GM19238 (cell line): Measurements from ENCODE around the gene DAPK1.
"Not testable (repeated sequence)": the region's sequence is repeated elsewhere in the genome, so short reads cannot be mapped to it uniquely, and the experiment has no call there.

ENCODE experiments used
- DNase-seq: peaks from one replicate; pipeline ENCODE4 v3.0.0; 2011; ENCODE audit warnings: low spot score; ENCODE audit not compliant: insufficient read length

The DAPK1 gene

GRCh38 chr9:87542141-87542540 is 44.5 kb downstream of the DAPK1 start:
- DNase-seq = no peak

- DNase-seq = no peak
Measured at GRCh38 chr9:87543251-87543650, 45.6 kb downstream of the DAPK1 start.

GRCh38 chr9:87545858-87546257 is 48.2 kb downstream of the DAPK1 start:
- DNase-seq = no peak

GRCh38 chr9:87546704-87547103 is 49.0 kb downstream of the DAPK1 start:
- no peak for DNase-seq

- DNase-seq = no peak
Measured at GRCh38 chr9:87547671-87548081, 50.0 kb downstream of the DAPK1 start.

GRCh38 chr9:87548159-87548558 is 50.5 kb downstream of the DAPK1 start:
- DNase-seq = no peak

DNA sequence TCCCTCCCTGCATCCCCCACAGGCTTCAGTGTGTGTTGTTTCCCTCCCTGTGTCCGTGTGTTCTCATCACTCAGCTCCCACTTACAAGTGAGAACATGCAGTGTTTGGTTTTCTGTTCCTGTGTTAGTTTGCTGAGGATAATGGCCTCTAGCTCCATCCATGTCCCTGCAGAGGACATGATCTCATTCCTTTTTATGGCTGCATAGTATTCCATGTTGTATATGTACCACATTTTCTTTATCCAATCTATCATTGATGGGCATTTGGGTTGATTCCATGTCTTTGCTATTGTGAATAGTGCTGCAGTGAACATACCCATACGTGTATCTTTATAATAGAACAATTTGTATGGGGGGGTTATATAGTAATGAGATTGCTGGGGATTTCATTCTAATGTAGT is 51.4 kb downstream of the DAPK1 start:
- DNase-seq = not testable (repeated sequence)

DNA sequence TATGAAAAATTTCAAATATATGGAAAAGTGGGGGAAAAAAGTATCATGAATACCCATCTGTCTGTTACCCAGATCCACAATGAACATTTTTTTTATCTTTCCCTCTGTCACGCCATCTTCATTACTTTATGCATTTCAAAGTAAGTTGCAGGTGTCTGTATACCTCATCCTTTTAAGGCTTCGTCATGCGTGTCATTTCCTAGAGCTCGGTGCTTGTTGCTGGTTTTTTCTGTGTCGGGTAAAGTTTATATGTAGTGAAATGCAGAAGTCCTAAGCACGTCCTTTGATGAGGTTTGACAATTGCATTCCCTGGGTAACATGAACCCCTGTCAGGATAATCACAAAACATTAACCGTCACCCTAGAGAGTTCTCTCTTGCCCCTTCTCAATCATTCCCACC is 52.1 kb downstream of the DAPK1 start:
- DNase-seq = no peak

DNA sequence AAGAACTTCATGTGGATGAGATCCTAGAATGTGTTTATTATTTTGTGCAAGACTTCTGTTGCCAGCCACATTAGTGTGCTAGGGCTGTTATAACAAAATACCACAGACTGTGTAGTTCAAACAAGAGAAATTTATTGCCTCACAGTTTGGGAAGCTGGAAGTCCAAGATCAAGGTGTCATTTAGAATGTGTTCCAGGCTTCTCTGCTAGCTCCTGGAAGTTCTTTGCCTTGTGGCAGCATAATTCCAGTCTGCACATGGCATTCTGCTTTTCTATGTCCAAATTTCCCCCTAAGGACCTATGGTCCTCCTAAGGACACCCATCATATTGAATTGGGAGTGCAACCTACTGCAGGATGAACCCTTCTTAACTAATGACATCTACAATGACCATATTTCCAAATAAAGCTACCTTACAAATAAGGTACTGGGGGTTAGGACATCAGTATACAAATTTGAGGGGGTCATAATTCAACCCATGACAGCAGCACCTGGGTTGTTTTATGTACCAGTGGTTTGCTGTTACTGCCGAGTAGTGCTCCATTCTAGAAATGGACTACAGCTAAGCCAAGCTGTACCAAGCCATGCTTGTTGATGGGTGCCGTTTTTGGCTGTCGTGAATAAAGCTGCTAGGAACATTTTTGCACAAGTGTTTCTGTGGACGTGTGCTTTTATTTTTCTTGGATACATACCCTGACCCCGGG is 52.7 kb downstream of the DAPK1 start:
- DNase-seq = no peak

GRCh38 chr9:87551772-87552217 is 54.1 kb downstream of the DAPK1 start:
- DNase-seq = no peak

- no peak for DNase-seq
Measured at GRCh38 chr9:87554171-87554910, 56.7 kb downstream of the DAPK1 start.

- no peak for DNase-seq
Measured at GRCh38 chr9:87554976-87555375, 57.3 kb downstream of the DAPK1 start.

DNA sequence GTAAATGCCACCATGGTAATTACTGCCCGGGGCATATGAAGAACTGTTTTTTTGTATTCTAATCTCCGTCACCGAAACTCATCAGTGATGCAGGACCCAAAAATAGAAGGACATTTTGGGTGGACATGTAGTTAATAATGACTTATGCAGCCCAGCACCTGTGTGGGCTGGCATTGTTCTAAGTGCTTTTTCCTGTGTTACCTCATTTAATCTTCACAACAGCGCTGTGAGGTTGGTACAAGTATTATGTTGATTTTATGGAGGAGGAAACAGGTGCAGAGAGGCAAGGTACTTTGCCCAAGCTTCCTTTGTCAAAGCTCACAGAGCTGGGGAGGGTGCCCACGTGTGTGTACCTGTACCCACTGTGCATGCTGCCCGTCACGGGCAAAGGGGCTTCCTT is 58.4 kb downstream of the DAPK1 start:
- DNase-seq = no peak

GRCh38 chr9:87556821-87557220 is 59.2 kb downstream of the DAPK1 start:
- no peak for DNase-seq

GRCh38 chr9:87557996-87558395 is 60.3 kb downstream of the DAPK1 start:
- no peak for DNase-seq

DNA sequence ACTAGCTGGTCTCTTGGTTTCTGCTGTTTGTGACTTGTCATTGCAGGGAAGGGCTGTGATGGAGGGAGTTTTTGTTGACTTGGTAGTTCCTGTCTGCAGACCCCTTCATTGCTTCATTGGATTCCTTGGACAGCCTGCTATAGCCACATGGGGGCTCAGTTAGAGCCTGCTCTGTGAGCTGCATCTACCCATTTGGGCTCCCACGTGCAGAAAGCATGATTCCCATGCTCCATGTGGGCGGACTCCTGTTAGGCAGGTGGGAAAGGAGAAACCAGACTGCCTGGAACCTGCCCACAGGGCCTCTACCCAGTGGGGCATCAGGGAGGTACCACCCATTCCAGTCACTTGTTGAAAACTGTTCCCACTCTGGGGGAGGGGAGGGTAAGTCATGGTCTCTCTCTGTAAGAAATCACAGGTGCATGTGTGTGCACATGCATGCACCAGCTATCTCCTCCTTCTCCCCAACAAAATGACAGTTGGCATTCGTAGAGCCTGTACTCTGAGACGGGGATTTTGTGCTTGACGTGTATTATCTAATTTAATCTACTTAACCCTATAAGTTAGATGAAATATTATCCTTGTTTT is 61.0 kb downstream of the DAPK1 start:
- DNase-seq = no peak

DNA sequence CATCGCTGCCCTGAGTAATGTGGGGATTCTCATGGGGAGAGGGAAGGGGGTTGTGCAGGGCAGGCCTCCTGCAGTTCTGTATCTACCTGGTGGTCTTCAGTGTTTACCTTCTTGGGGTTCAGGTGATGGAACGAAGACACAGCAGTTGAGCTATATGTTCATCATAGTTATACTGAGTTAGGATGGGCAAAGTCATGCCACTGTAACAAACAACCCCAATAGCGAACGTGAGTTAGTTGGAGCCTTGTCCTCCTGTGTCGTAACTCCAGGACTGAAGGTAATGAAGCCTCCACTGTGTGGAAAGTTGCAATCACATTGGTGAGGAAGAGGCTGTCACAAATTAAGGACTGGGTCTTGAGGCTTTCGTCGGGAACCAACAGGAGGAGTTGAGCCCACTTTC is 64.4 kb downstream of the DAPK1 start:
- no peak for DNase-seq

DNA sequence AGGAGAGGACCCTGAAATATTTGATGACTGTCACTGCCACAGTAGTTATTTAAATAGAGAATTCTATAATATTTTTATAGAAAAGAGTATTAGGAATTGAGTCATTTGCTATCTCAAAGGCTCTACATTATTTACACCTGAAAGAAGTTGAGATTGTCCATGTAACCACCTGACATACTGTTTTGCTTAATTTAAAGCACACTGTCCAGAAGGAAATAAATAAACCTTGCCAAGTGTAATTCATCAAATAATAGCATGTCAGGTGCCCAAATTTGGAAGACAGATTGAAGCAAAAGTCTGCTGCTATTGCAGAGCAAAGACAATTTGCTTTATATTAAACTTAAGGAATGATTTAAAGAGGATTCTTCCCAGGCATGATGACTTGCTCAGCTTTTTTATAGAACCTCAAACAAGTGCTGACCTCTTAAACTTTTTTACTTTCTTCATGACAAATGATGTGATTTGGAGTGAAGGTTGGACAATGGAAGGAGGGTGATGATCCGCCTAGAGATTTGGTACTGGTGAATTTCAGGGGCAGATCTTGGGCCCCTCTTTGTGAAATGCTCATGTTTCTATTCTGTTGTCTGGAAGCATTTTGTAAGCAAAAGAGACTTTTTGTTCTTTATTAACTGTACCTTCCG is 65.0 kb downstream of the DAPK1 start:
- no peak for DNase-seq

DNA sequence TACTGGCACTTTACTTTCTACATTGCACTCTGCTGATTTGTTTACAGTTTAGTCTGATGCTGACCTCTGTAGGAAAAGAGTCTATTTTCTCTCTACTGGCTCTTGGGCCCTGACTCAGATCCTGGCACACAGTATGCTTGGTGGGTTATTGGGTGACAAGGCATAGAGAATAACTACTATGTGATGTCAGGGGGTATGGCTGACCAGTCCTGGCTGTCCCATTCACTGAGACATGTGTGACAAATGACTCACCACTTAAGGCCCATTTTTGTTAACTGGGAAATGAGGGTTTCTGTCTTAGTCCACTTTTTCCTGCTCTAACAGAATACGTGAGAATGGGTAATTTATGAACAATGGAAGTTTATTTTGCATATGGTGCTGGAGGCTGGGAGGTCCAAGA is 66.4 kb downstream of the DAPK1 start:
- no peak for DNase-seq

DNA sequence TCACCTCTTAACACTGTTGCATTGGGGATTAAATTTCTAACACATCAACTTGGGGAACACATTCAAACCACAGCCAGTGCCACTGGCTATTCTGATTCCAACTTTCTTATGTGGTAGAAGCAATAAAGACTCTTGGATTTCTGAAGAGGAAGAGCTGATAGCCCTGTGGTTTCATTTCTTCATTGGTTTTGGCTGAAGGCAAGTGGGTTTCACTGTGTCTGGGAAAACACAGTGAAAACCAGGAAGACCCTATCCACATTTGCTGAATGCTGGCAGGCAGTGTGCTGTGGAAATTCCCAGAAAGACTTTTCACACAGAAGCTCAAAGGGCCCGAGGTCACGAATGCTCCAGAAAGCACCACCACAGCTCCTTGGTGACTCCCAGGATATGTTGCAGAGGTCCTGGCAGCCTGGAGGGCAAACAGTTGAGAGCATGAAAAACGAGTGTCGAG is 67.1 kb downstream of the DAPK1 start:
- no peak for DNase-seq

DNA sequence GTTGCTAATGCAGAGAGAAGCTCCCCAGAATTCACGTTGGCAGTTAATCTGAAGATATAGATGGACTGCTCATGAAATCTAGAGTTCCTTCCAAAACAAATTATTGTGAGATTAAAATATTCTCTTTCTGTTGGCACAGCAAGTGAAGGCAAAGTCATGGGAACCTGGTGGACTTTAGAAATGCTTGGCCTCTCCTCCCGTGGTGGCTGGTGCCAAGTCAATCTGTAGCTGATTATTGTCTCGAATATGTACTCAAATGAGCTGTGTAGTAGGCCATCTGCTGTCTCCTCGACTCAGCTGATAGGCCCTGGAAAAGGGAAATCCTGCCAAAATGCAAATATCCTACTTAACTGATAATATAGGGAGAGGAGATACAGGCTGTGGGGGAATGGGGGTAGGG is 69.3 kb downstream of the DAPK1 start:
- no peak for DNase-seq

DNA sequence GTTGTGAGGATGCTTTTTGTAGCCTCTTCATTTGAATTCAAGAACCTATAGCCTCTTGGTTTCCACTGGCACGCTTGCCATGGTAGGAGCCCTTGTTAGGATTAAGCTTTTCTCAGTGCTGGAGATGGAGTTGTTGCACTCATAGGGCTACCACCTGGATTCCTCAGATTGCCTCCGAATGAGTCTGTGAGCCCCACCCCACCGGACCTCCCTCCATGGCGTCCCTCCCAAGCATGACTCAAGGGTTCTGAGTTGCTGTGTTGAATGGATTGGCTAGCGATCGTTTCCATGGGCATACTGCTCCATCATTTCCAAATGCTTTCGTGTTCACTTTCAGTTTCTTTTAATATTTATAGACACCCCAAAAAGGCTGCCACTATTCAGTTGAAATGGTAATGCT is 69.9 kb downstream of the DAPK1 start:
- no peak for DNase-seq
